GM12872 (cell line): ENCODE data around the gene SLC37A1.

Experiments used
- TF ChIP-seq, protein P1 (sequence below): IDR thresholded peaks from 3 replicates; pipeline ENCODE4 v1.5.1; 2011; ENCODE audit warnings: low read depth, mild to moderate bottlenecking, low read length, moderate library complexity; ENCODE audit not compliant: insufficient read depth

SLC37A1 gene

DNA sequence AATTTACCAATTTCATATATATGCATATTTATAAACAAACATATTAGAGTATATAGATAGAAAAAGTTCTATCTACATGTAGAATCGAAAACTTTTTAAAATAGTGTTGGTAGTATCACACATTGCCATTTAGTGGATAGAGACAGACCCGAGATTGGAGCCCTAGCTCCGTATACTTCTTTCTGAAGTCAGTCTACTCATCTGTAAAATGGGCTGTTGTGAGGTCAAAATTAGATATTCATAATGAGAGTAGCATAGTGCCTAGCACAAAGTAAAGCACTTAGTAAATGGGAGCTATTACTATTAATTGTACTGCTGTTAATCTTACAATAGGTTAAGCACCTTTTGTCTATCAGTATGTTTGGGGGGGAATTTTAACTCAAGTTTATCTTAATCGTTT, 13.4 kb upstream of the SLC37A1 start:
- TF ChIP-seq, protein P1, sequence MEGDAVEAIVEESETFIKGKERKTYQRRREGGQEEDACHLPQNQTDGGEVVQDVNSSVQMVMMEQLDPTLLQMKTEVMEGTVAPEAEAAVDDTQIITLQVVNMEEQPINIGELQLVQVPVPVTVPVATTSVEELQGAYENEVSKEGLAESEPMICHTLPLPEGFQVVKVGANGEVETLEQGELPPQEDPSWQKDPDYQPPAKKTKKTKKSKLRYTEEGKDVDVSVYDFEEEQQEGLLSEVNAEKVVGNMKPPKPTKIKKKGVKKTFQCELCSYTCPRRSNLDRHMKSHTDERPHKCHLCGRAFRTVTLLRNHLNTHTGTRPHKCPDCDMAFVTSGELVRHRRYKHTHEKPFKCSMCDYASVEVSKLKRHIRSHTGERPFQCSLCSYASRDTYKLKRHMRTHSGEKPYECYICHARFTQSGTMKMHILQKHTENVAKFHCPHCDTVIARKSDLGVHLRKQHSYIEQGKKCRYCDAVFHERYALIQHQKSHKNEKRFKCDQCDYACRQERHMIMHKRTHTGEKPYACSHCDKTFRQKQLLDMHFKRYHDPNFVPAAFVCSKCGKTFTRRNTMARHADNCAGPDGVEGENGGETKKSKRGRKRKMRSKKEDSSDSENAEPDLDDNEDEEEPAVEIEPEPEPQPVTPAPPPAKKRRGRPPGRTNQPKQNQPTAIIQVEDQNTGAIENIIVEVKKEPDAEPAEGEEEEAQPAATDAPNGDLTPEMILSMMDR: no peak

DNA sequence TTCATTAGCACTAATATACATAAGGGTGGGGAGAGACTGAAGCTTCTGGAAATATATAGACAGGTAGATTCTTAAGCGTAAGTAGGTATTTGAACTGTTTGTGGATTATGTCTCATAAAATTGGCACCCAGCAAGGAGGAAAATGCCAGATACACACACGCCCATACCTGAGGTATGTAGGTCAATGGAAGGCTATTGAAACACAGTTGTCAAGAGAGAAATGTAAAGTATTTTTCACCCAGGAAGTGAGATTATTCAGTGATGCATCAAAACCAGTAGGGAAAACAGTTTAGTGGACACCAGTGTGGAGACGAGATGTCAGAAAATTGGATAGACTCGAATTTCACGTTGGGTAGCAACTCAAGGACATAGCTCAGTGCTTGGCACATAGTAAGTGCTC, 12.9 kb upstream of the SLC37A1 start:
- TF ChIP-seq, protein P1: no peak

DNA sequence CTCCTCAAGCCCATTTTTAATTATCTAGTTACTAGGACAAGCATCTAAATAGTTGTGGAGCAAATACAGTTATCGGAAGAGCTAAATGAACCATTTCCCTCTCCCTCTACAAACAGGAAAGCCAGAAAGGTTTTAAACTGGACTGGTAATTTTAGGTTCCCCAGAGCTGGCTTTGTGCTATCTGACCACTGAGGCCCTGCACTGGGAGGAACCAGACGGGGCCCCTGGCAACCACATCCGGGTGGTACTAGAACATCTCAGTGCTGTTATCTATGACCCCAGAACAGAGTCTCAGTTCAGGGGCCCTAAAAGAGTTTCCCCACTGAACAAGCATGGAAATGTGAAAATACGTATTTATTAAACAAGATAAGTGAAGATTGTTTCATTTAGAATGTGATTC, 9.9 kb upstream of the SLC37A1 start:
- TF ChIP-seq, protein P1: no peak

DNA sequence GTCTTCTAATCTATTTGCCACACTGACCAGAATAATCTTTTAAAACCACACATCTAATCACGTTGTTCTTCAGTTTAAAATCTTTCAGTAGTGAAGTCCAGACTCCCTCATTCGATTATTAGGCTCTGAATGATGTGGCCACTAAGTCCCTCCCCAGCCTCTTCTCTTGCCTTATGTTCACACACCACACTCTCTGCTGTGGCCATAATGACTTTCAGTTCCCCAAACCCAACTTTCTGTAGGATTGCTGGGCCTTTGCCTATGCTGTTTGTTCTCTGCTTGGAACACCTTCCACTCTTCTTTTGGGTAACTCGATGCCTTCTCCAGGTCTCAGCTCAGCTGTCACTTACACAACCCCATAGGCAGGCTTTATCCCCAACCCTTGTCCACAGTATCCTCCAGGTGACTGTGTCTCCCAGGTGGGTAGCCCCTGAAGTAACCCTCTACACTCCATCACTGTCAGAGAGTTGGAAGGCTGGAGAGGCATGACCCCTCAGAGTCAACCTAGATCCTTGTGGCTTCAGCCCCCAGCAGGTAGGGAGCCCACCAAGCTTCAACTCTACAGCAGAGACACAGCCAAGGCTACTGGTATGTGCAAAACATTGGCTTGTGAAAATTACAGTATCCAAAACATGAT, 8.4 kb upstream of the SLC37A1 start:
- TF ChIP-seq, protein P1: no peak

DNA sequence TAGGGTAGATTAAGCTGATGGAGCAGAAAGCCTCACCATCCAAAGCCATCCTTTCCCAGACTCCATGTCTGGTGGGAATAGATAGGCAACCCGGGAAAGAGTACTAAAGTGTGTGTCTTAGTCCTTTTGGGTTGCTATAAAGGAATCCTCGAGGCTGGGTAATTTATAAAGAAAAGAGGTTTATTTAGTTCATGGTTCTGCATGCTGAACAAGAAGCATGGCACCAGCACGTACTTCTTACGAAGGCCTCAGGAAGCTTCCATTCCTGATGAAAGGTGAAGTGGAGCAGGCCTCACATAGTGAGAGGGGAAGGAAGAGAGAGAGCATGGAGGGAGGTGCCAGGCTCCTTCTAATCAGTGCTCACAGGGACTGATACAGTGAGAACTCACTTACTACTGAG, 6.2 kb upstream of the SLC37A1 start:
- TF ChIP-seq, protein P1: no peak

DNA sequence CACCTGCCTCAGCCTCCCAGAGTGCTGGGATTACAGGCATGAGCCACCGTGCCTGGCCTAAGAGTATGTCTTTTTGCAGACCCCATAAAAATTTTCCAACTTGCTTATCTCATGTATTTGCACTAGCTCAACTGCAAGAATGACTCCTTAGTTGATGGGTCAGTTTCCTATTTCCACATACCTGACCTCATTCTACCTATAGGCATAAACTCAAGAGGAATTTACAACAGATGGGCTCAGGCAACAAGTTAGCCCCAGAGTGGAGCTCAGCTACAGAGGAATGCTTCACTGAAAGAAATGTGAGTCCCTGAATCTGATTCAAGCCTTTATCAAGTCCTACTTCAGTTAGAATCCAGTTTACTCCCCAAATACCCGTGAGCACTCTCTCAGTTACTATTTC, 5.3 kb upstream of the SLC37A1 start:
- TF ChIP-seq, protein P1: no peak

DNA sequence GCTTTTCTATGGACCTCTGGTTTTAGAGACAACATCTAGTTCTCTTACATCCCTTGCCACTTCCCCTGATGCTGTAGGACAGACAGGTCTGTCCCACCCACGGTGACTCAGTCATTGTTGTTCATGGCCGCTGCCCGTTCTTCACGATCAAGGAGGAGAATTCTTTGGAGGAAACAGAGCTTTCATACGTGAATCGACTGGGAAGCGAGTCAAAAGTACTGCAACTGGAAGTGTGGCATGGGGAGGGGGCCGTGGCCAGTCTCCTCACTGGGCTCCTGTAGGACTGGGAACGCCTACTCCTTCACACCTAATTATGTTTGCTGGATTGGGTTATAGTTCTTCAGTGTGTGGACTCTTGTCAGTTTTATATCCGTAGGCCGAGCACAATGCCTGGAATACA, 4.4 kb upstream of the SLC37A1 start:
- TF ChIP-seq, protein P1: no peak
